ENCODE measurements around the gene POLH. TPM values are rescaled to one million over a fixed set of nuclear protein-coding genes. Genes with fewer than 3 reads are reported as not detected.

Gene POLH
- total and polyA plus RNA-seq, 10 of the 15 experiments (the other 5 are each of a cell fraction or from before 2014, with no cell fraction given): 5.5 to 33.6 (median 18.6) TPM

DNA sequence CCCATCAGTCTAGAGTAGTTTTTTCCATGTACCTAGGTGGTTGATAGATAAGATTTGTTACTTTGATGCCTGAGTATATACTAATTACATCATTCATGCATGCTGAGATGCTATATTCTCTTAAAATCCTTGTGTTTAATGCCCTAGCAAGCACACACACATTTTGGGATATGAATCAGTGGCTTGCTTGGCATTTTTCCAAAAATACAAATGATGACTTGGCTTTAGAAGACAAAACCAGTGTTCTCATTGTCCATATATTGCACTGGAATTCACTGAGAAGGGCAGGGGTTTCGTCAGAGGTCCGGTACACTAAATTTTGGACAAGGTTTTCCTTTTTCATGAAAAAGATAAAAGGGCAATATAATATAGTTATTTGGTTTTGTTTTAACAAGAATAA lies 28.2 kb downstream of the POLH start:
- H3K4me2 ChIP-seq (ENCODE audit: control insufficient read depth, insufficient read depth): no peak overlapping the region
- ChIA-PET CTCF (interaction anchor here (1.5 kb wide), 1 partner anchor 9 kb away, joined by 3 read pairs; no protein-coding TSS in a partner anchor), RAD21 (ENCODE audit: unreplicated experiment) (interaction anchor here (0.9 kb wide), 1 partner anchor 26 kb away, joined by 3 read pairs; no protein-coding TSS in a partner anchor), POLR2A (no interaction called here), SMC1A (ENCODE audit: uncharacterized antibody, unreplicated experiment) (interaction anchor here (0.6 kb wide), 1 partner anchor 20 kb away, joined by 3 read pairs; no protein-coding TSS in a partner anchor)
- intact Hi-C loops (cut with micrococcal nuclease; ENCODE audit: unreplicated experiment) (no loop called here), in situ Hi-C loops (cut with MboI) (no loop called here)
- no TSS peak for BruUV-seq (replicated peaks)
- peaks cover 3 to 32% of the 10 kb centered on the region in 2 experiments for H3K36me3 ChIP-seq (ENCODE audit: control insufficient read depth in 2 of 2, insufficient read depth in 2 of 2, low read length in 1 of 2)
- FAIRE-seq (no peak), ATAC-seq (no peak), DNase-seq (ENCODE audit: low read depth, low spot score) (no peak)
- TF ChIP-seq NFXL1 (IDR thresholded peaks at IDR 0.05; ENCODE audit: borderline replicate concordance): no peak
- TF ChIP-seq NBN (IDR thresholded peaks at IDR 0.05): no peak
- TF ChIP-seq BACH1 (IDR thresholded peaks at IDR 0.05; ENCODE audit: borderline replicate concordance): no peak
- TF ChIP-seq BRCA1 (IDR thresholded peaks at IDR 0.05; ENCODE audit: low read depth, low read length): no peak
- no peak for TF ChIP-seq PAX8 (IDR thresholded peaks at IDR 0.05)
- TF ChIP-seq TCF7 (IDR thresholded peaks at IDR 0.05; ENCODE audit: borderline replicate concordance): no peak
- TF ChIP-seq BMI1 (IDR thresholded peaks at IDR 0.05; ENCODE audit: borderline replicate concordance): no peak
- TF ChIP-seq, protein P1, sequence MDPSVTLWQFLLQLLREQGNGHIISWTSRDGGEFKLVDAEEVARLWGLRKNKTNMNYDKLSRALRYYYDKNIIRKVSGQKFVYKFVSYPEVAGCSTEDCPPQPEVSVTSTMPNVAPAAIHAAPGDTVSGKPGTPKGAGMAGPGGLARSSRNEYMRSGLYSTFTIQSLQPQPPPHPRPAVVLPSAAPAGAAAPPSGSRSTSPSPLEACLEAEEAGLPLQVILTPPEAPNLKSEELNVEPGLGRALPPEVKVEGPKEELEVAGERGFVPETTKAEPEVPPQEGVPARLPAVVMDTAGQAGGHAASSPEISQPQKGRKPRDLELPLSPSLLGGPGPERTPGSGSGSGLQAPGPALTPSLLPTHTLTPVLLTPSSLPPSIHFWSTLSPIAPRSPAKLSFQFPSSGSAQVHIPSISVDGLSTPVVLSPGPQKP (IDR thresholded peaks at IDR 0.05; ENCODE audit: low read depth, low read length): no peak
- TF ChIP-seq SMAD1 (IDR thresholded peaks at IDR 0.05; ENCODE audit: low read depth, partially characterized antibody): no peak
- TF ChIP-seq, protein P2, sequence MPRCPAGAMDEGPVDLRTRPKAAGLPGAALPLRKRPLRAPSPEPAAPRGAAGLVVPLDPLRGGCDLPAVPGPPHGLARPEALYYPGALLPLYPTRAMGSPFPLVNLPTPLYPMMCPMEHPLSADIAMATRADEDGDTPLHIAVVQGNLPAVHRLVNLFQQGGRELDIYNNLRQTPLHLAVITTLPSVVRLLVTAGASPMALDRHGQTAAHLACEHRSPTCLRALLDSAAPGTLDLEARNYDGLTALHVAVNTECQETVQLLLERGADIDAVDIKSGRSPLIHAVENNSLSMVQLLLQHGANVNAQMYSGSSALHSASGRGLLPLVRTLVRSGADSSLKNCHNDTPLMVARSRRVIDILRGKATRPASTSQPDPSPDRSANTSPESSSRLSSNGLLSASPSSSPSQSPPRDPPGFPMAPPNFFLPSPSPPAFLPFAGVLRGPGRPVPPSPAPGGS (IDR thresholded peaks at IDR 0.05; ENCODE audit: borderline replicate concordance, insufficient read depth, low read depth, low read length, poor library complexity, severe bottlenecking): no peak
- no peak for TF ChIP-seq IRF4 (IDR thresholded peaks at IDR 0.05; ENCODE audit: low read depth, low read length)
- TF ChIP-seq TAF1 (IDR thresholded peaks at IDR 0.05; ENCODE audit: borderline replicate concordance, low read depth, low read length): no peak
- no peak overlapping the region for H3K9ac ChIP-seq (ENCODE audit: control insufficient read depth, insufficient read depth, low read length)
- WGBS (ENCODE audit: insufficient coverage, insufficient replicate concordance, low lambda C conversion rate, missing lambda C conversion rate): 98% methylated on average over 2 of the region's 2 CpGs
- no peaks in the 10 kb centered on the region for H3K4me1 ChIP-seq (ENCODE audit: control insufficient read depth, insufficient read depth, low read length)
- no peak overlapping the region for H2AFZ ChIP-seq (ENCODE audit: control insufficient read depth, low read depth, low read length)
- H3K27me3 ChIP-seq (replicated peaks in 1 of 2; ENCODE audit: control insufficient read depth in 2 of 2, insufficient read depth in 2 of 2, low read length in 1 of 2): no peaks in the 10 kb centered on the region
- no peak overlapping the region for H3K4me3 ChIP-seq
- no peak overlapping the region for H3K27ac ChIP-seq (ENCODE audit: control insufficient read depth, insufficient read depth)
- no peaks in the 10 kb centered on the region for H3K79me2 ChIP-seq (ENCODE audit: control insufficient read depth, insufficient read depth, low read length)
- no peaks in the 10 kb centered on the region for H4K20me1 ChIP-seq (ENCODE audit: control insufficient read depth, insufficient read depth)
- no peaks in the 10 kb centered on the region for H3K9me3 ChIP-seq (replicated peaks; ENCODE audit: control insufficient read depth, insufficient read depth, low read length)
